Esophagus squamous epithelium (tissue), 4 donors: ENCODE measurements around the gene ANKRD16.
"Not testable (repeated sequence)": the region's sequence is repeated elsewhere in the genome, so short reads cannot be mapped to it uniquely, and the experiment has no call there.

ENCODE experiments used
- POLR2A ChIP-seq, 4 donors: fragments of 450-650 bp; IDR thresholded peaks; one replicate each; pipeline ENCODE4 v1.6.1; 2017; ENCODE audit warnings: antibody characterized with exemption in 4 of 4, mild to moderate bottlenecking in 4 of 4, moderate library complexity in 3 of 4
- TF ChIP-seq, protein P1 (sequence below), 6 experiments: fragments of 450-650 bp in 4 of 6; fragments of 200-600 bp in 2 of 6; sonication (generic) in 2 of 6; IDR thresholded peaks; one replicate each; pipeline ENCODE4 v1.5.1; 2016 to 2019; ENCODE audit warnings: antibody characterized with exemption in 6 of 6, mild to moderate bottlenecking in 4 of 6, moderate library complexity in 4 of 6

GRCh38 chr10:5862981-5863685 is 26.6 kb downstream of the ANKRD16 start:
- TF ChIP-seq, protein P1, sequence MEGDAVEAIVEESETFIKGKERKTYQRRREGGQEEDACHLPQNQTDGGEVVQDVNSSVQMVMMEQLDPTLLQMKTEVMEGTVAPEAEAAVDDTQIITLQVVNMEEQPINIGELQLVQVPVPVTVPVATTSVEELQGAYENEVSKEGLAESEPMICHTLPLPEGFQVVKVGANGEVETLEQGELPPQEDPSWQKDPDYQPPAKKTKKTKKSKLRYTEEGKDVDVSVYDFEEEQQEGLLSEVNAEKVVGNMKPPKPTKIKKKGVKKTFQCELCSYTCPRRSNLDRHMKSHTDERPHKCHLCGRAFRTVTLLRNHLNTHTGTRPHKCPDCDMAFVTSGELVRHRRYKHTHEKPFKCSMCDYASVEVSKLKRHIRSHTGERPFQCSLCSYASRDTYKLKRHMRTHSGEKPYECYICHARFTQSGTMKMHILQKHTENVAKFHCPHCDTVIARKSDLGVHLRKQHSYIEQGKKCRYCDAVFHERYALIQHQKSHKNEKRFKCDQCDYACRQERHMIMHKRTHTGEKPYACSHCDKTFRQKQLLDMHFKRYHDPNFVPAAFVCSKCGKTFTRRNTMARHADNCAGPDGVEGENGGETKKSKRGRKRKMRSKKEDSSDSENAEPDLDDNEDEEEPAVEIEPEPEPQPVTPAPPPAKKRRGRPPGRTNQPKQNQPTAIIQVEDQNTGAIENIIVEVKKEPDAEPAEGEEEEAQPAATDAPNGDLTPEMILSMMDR (IDR thresholded peaks at IDR 0.05): not testable (repeated sequence)
- not testable (repeated sequence) for TF ChIP-seq POLR2A (IDR thresholded peaks at IDR 0.05)
